ENCODE measurements around the gene E2F3.
"Not testable (repeated sequence)": the region's sequence is repeated elsewhere in the genome, so short reads cannot be mapped to it uniquely, and the experiment has no call there.

The E2F3 gene

DNA sequence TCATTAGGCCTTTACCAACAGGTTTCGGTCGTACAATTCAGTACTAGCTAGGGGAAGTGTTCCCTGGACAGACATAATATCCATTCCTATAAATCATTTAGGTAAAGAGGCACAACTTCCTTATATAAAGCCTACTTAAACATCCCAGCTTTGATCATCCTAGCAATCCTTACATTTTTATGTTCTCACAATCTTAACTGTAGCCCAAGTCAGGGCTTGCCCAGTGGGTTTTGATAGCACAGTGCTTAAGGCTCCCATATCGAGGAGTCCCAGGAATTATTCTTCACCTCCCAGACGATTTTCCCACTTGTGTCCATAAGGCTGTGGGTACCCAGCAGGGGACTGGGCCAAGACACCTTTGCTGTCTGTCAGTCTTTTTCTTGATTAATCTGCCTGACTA, 63.2 kb downstream of the E2F3 start:
- no peak for DNase-seq (ENCODE audit: low spot score)
- TF ChIP-seq, protein P1, sequence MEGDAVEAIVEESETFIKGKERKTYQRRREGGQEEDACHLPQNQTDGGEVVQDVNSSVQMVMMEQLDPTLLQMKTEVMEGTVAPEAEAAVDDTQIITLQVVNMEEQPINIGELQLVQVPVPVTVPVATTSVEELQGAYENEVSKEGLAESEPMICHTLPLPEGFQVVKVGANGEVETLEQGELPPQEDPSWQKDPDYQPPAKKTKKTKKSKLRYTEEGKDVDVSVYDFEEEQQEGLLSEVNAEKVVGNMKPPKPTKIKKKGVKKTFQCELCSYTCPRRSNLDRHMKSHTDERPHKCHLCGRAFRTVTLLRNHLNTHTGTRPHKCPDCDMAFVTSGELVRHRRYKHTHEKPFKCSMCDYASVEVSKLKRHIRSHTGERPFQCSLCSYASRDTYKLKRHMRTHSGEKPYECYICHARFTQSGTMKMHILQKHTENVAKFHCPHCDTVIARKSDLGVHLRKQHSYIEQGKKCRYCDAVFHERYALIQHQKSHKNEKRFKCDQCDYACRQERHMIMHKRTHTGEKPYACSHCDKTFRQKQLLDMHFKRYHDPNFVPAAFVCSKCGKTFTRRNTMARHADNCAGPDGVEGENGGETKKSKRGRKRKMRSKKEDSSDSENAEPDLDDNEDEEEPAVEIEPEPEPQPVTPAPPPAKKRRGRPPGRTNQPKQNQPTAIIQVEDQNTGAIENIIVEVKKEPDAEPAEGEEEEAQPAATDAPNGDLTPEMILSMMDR (IDR thresholded peaks at IDR 0.05; ENCODE audit: borderline replicate concordance, control extremely low read depth, extremely low read depth, insufficient read depth, missing control alignments), result no peak
- in situ Hi-C loops (cut with MboI; ENCODE audit: low sequenced_read_pairs, unreplicated experiment), result no loop called here

DNA sequence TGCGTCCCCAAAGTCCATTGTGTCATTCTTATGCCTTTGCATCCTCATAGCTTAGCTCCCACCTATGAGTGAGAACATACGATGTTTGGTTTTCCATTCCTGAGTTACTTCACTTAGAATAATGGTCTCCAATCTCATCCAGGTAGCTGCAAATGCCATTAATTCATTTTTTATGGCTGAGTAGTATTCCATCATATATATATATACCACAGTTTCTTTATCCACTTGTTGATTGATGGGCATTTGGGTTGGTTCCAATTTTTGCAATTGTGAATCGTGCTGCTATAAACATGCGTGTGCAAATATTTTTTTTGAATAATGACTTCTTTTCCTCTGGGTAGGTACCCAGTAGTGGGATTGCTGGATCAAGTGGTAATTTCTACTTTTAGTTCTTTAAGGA, 63.9 kb downstream of the E2F3 start:
- in situ Hi-C loops (cut with MboI; ENCODE audit: low sequenced_read_pairs, unreplicated experiment), result not testable (repeated sequence)

DNA sequence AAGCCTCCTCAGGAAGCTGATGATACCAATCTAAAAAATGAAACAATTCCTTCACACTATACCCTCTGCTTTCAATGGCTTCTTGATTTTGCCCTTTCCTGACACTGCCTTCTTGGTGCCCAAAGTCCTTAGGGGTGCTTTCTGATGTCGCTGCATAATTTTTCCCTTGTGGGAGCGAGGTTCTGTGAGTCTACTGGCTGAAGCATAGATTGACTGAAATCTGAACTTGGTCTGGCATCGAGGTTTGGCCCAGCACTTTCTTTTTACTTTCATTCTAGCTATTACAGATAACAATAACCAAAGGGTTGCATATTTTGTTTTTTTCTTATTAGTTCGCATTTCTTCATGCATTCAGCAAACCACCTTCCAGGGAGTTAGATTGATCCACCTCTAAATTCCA, 65.8 kb downstream of the E2F3 start:
- TF ChIP-seq, protein P1 (IDR thresholded peaks at IDR 0.05; ENCODE audit: borderline replicate concordance, control extremely low read depth, extremely low read depth, insufficient read depth, missing control alignments), result no peak

More for the DNA sequence above, 63.9 kb downstream of the E2F3 start:
- not testable (repeated sequence) for DNase-seq (ENCODE audit: low spot score)

DNA sequence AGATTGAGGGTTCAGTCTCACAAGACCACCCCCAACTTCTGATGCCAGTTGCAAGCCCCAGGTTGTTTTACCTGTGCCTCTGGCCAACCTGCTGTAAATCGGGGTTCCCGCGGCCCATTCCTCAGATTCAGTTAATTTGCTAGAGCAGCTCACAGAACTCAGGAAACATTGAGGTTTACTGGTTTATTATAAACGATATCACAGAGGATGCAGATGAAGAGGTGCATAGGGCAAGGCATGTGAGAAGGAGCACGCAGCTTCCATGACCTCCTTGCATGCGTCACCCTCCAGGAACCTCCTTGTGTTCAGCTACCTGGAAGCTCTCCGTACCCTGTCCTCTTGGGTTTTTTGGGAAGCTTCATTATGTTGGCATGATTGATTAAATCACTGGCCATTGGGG, 66.5 kb downstream of the E2F3 start:
- in situ Hi-C loops (cut with MboI; ENCODE audit: low sequenced_read_pairs, unreplicated experiment), result no loop called here
- TF ChIP-seq, protein P1 (IDR thresholded peaks at IDR 0.05; ENCODE audit: borderline replicate concordance, control extremely low read depth, extremely low read depth, insufficient read depth, missing control alignments), result no peak
- no peak for DNase-seq (ENCODE audit: low spot score)

More for the DNA sequence above, 65.8 kb downstream of the E2F3 start:
- DNase-seq (ENCODE audit: low spot score), result no peak
- in situ Hi-C loops (cut with MboI; ENCODE audit: low sequenced_read_pairs, unreplicated experiment), result no loop called here

DNA sequence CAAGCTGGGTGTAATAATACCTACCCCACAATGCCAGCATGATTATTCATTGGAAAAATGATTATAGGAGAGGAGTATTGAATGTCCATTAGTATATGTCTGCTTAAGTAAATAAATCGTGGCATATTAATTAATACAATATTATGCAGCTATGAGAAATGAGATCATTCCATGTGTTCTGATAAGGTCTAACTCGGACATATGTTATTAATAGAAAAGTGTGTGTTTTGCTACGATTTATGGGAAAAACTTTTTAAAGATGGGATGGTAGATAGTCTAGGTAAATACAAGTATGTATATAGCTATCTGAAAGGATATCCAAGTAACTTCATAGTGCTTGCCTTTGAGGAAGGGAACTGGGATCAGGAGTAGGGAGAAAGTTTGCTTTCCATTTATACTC, 71.1 kb downstream of the E2F3 start:
- TF ChIP-seq, protein P1 (IDR thresholded peaks at IDR 0.05; ENCODE audit: borderline replicate concordance, control extremely low read depth, extremely low read depth, insufficient read depth, missing control alignments), result no peak
- no peak for DNase-seq (ENCODE audit: low spot score)
- in situ Hi-C loops (cut with MboI; ENCODE audit: low sequenced_read_pairs, unreplicated experiment), result no loop called here

DNA sequence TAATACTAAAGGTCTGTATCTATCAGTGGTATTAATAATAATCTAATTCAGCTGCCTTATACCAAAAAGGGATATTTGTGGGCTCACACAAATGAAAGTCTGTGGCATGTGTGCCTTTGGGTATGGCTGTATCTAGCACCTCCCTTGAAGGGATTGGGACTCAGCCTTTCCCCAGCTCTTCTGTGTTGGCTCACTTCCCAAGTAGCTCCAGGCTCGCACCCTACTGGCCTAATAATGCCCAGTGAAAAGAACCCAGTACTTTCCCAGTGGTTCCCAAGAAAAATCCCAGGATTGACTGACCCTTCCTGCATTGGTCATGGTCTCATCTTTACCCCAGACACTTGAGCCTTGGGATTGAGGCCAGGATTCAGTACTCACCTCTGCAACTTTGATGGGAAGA, 71.8 kb downstream of the E2F3 start:
- in situ Hi-C loops (cut with MboI; ENCODE audit: low sequenced_read_pairs, unreplicated experiment), result no loop called here
- TF ChIP-seq, protein P1 (IDR thresholded peaks at IDR 0.05; ENCODE audit: borderline replicate concordance, control extremely low read depth, extremely low read depth, insufficient read depth, missing control alignments), result no peak
- no peak for DNase-seq (ENCODE audit: low spot score)

DNA sequence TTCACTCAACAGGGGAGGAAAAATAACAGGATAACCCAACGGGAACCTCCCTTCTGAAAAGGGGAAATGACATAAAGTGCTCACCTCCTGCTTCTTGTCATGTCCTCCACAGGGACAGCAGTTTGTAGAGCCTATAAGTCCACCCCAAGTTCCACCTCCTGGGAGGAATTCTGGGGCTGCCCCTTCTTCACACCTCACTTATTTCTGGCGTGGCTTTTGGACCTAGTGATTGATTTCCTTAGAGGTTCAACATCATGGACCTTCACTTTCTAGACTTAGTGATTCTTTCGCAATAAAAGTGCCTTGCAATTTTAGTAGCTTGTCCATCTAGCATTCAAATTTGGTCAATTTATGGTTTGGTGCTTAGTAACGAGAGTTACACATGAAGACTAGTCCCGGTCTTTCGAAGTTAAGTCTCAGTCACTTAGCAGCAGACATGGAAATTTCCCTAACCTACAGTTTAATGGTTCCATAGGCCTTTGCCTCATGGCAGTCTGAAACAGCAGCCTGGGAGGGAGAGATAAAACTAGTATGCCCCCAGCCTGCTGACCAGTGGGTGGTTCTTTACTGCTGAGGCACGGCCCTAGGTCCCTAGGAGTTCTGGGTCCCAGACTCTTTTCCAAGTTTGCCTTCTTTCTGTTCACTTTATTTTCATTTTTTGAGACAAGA, 73.3 kb downstream of the E2F3 start:
- in situ Hi-C loops (cut with MboI; ENCODE audit: low sequenced_read_pairs, unreplicated experiment), result no loop called here

More for the DNA sequence above, 73.3 kb downstream of the E2F3 start:
- TF ChIP-seq, protein P1 (IDR thresholded peaks at IDR 0.05; ENCODE audit: borderline replicate concordance, control extremely low read depth, extremely low read depth, insufficient read depth, missing control alignments), result no peak
- DNase-seq (ENCODE audit: low spot score), result no peak
